Sciatic nerve (tissue), 2 donors: ENCODE measurements around the gene ZNF768. TPM values are rescaled to one million over a fixed set of nuclear protein-coding genes. Genes with fewer than 3 reads are reported as not detected.

Source experiments
- ATAC-seq: fragments of 200-7000 bp; cut with Tn5 transposase; one replicate; pipeline ENCODE4 v1.9.1; 2020; ENCODE audit warnings: mild to moderate bottlenecking, moderate library complexity
- DNase-seq: peaks from one replicate; pipeline ENCODE4 v3.0.0-alpha.2; 2020; ENCODE audit warnings: low spot score
- intact Hi-C: fragments of 100-400 bp; cut with DNase I; formaldehyde crosslinking; loops from one replicate; pipeline ENCODE4 v1.14.2; 2022
- total RNA-seq: library from RNA; stranded (reverse); fragmentation: NEBNext Ultra II Directional; extraction: Animal tissue kit (Norgen Biotek cat#: 25700); gene quantifications from one replicate; pipeline ENCODE4 v1.2.1, GENCODE V29; 2021
- donor health status: DM: no; HTN: no; CAD: no.
- donor health status: DM: no; HTN: no; CAD: no.

ZNF768 gene
- 30.3 TPM for total RNA-seq

- DNase-seq: peak; percentile 76
- intact Hi-C loops: no loop called here
- peak; percentile 1 for ATAC-seq
Measured at GRCh38 chr16:30526137-30526822, at the start of gene ZNF768. ZNF768 (minus strand) TSS chr16:30526566; CDS start chr16:30526413, 153 bp downstream.

- intact Hi-C loops: no loop called here
- no peak for ATAC-seq
- DNase-seq: no peak
Measured at GRCh38 chr16:30574678-30575077, 48.3 kb upstream of the ZNF768 start.

GRCh38 chr16:30571445-30572322 is 45.3 kb upstream of the ZNF768 start, which contains the start of gene ZNF688:
ZNF688 (minus strand) TSS chr16:30571714; CDS start chr16:30571629, 85 bp downstream.
- DNase-seq: peak; percentile 97
- intact Hi-C loops: no loop called here
- ATAC-seq: peak; percentile 97

- intact Hi-C loops: no loop called here
- DNase-seq (no peak), ATAC-seq (peak; percentile 9)
Measured at GRCh38 chr16:30570636-30571444, 44.5 kb upstream of the ZNF768 start.

GRCh38 chr16:30569746-30570635 is 43.6 kb upstream of the ZNF768 start:
- DNase-seq (no peak), ATAC-seq (no peak)
- intact Hi-C loops: no loop called here

GRCh38 chr16:30569281-30569680 is 42.9 kb upstream of the ZNF768 start:
- ATAC-seq (no peak), DNase-seq (no peak)
- intact Hi-C loops: no loop called here

- intact Hi-C loops: no loop called here
- DNase-seq: no peak
- ATAC-seq: no peak
Measured at GRCh38 chr16:30567991-30568638, 41.7 kb upstream of the ZNF768 start.

- ATAC-seq (no peak), DNase-seq (no peak)
- intact Hi-C loops: no loop called here
Measured at GRCh38 chr16:30567160-30567990, 41.0 kb upstream of the ZNF768 start.

GRCh38 chr16:30566531-30566930 is 40.2 kb upstream of the ZNF768 start:
- no peak for ATAC-seq
- DNase-seq: no peak
- intact Hi-C loops: no loop called here

- intact Hi-C loops: no loop called here
- ATAC-seq (no peak), DNase-seq (no peak)
Measured at GRCh38 chr16:30565984-30566383, 39.6 kb upstream of the ZNF768 start.

GRCh38 chr16:30565526-30565925 is 39.2 kb upstream of the ZNF768 start:
- intact Hi-C loops: no loop called here
- ATAC-seq (no peak), DNase-seq (no peak)

GRCh38 chr16:30562021-30562420 is 35.7 kb upstream of the ZNF768 start:
- intact Hi-C loops: no loop called here
- ATAC-seq (no peak), DNase-seq (no peak)

GRCh38 chr16:30561089-30561816 is 34.9 kb upstream of the ZNF768 start:
- no peak for ATAC-seq
- DNase-seq: peak; percentile 72
- intact Hi-C loops: no loop called here

- intact Hi-C loops: no loop called here
- ATAC-seq: no peak
- DNase-seq: no peak
Measured at GRCh38 chr16:30559690-30560089, 33.3 kb upstream of the ZNF768 start.

GRCh38 chr16:30558789-30559377 is 32.5 kb upstream of the ZNF768 start:
- ATAC-seq (no peak), DNase-seq (no peak)
- intact Hi-C loops: no loop called here
